Measurements from ENCODE around the gene RBM42. TPM values are rescaled to one million over a fixed set of nuclear protein-coding genes. Genes with fewer than 3 reads are reported as not detected.

Gene RBM42
- total and polyA plus RNA-seq, 2 of the 13 experiments (the other 11 are each of a cell fraction or from before 2014, with no cell fraction given) = 27.2 to 55.3 TPM

GRCh38 chr19:35628565-35629331, at the start of gene RBM42 (continued):
- TF ChIP-seq ZNF678 (CRISPR knock-in tag; IDR thresholded peaks at IDR 0.05) (no peak), ZNF280D (CRISPR knock-in tag; IDR thresholded peaks at IDR 0.05) (no peak), CENPX (CRISPR knock-in tag; IDR thresholded peaks at IDR 0.05) (no peak), CHCHD3 (CRISPR knock-in tag; IDR thresholded peaks at IDR 0.05) (no peak), GATAD1 (CRISPR knock-in tag; IDR thresholded peaks at IDR 0.05) (peak; percentile 100), SRY (CRISPR knock-in tag; IDR thresholded peaks at IDR 0.05) (no peak), SP4 (CRISPR knock-in tag; IDR thresholded peaks at IDR 0.05) (peak; percentile 97), ZMAT3 (CRISPR knock-in tag; conservative IDR thresholded peaks at IDR 0.05) (peak; percentile 29; the same call in 1 of the 2 replicates), FOXA3 (CRISPR knock-in tag; IDR thresholded peaks at IDR 0.05) (0 out of 2 replicates have a peak, but pooled peaks have one; percentile 33), BORCS8-MEF2B (CRISPR knock-in tag; IDR thresholded peaks at IDR 0.05) (no peak; the same call in 1 of the 2 replicates), GABPA (IDR thresholded peaks at IDR 0.05; ENCODE audit: low read depth, low read length) (peak; percentile 28; the same call in 1 of the 2 replicates), GABPA (CRISPR knock-in tag; IDR thresholded peaks at IDR 0.05; ENCODE audit: low read depth) (peak; percentile 79), SRSF9 (IDR thresholded peaks at IDR 0.05; ENCODE audit: borderline replicate concordance, insufficient read depth, low read depth, low read length, poor library complexity, severe bottlenecking) (no peak), ATM (IDR thresholded peaks at IDR 0.05; ENCODE audit: borderline replicate concordance) (no peak), SMC3 (IDR thresholded peaks at IDR 0.05; ENCODE audit: low read length) (no peak), MXI1 (IDR thresholded peaks at IDR 0.05; ENCODE audit: borderline replicate concordance, low read depth, low read length) (peak; percentile 69; the same call in 1 of the 3 replicates), HOXD1 (CRISPR knock-in tag; IDR thresholded peaks at IDR 0.05) (peak; percentile 22; the same call in 1 of the 2 replicates), ZNF546 (CRISPR knock-in tag; conservative IDR thresholded peaks at IDR 0.05) (no peak), ZNF350 (CRISPR knock-in tag; IDR thresholded peaks at IDR 0.05; ENCODE audit: borderline replicate concordance, low read depth) (peak; percentile 84; the same call in 1 of the 2 replicates), U2AF2 (IDR thresholded peaks at IDR 0.05; ENCODE audit: low read depth, low read length) (no peak), SIN3A (IDR thresholded peaks at IDR 0.05; ENCODE audit: borderline replicate concordance, low read depth, low read length) (peak; percentile 58; the same call in 1 of the 2 replicates), HOMEZ (CRISPR knock-in tag; IDR thresholded peaks at IDR 0.05; ENCODE audit: low read depth) (peak; percentile 73; the same call in 1 of the 2 replicates), SATB2 (CRISPR knock-in tag; IDR thresholded peaks at IDR 0.05) (no peak), TBP (CRISPR knock-in tag; IDR thresholded peaks at IDR 0.05) (peak; percentile 92; the same call in 1 of the 2 replicates), MEF2D (CRISPR knock-in tag; IDR thresholded peaks at IDR 0.05) (peak; percentile 55; the same call in 1 of the 2 replicates), MAZ (IDR thresholded peaks at IDR 0.05; ENCODE audit: borderline replicate concordance, low read depth, low read length) (peak; percentile 58; the same call in 1 of the 2 replicates), MAZ (CRISPR knock-in tag; IDR thresholded peaks at IDR 0.05; ENCODE audit: low read depth) (peak; percentile 89), NCOR1 (IDR thresholded peaks at IDR 0.05; ENCODE audit: borderline replicate concordance, low read length) (peak; percentile 74; the same call in 1 of the 2 replicates)
